ENCODE data around the gene CNTN4. TPM values are rescaled to one million over a fixed set of nuclear protein-coding genes. Genes with fewer than 3 reads are reported as not detected.

CNTN4 gene
- total RNA-seq, 1 donor from 2014 or later: 0.79 TPM

DNA sequence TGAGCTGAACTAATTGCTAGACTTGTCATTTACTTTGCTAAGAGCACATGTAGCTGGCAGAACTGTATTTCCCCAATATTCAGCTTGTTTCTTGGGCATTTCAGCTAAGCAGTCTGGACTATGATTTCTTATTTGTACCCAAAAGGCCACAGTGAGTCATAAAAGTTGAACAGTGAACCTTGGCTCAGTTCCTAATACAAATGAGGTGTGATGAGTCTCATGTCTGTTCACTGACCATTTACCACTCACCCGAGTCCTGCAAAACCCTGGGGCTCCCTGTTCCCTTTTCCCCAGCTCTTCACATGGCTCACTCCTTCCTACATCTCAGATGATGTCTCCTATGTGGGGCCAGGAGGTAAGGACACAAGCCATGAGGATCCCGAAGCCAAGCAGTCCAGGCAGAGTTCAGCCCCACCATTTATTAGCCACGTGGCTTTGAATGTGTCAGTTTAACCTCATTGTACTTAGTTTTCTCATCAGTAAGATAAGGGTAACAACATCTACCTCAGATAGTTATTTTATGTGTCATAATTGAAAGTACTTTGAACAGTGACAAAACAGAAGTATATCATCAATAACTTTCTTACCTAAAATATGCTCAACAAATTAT is 772.2 kb downstream of the CNTN4 start:
- TF ChIP-seq, protein P1, sequence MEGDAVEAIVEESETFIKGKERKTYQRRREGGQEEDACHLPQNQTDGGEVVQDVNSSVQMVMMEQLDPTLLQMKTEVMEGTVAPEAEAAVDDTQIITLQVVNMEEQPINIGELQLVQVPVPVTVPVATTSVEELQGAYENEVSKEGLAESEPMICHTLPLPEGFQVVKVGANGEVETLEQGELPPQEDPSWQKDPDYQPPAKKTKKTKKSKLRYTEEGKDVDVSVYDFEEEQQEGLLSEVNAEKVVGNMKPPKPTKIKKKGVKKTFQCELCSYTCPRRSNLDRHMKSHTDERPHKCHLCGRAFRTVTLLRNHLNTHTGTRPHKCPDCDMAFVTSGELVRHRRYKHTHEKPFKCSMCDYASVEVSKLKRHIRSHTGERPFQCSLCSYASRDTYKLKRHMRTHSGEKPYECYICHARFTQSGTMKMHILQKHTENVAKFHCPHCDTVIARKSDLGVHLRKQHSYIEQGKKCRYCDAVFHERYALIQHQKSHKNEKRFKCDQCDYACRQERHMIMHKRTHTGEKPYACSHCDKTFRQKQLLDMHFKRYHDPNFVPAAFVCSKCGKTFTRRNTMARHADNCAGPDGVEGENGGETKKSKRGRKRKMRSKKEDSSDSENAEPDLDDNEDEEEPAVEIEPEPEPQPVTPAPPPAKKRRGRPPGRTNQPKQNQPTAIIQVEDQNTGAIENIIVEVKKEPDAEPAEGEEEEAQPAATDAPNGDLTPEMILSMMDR (IDR thresholded peaks at IDR 0.05; ENCODE audit: insufficient read depth, low read length, severe bottlenecking): no peak
- H3K4me3 ChIP-seq (ENCODE audit: low read depth, low read length): no peak overlapping the region
- DNase-seq (ENCODE audit: low read depth) (peak; percentile 11), FAIRE-seq (no peak)
- no peaks in the 10 kb centered on the region for H3K27me3 ChIP-seq (ENCODE audit: control insufficient read depth, insufficient read depth, low read length)
- H3K36me3 ChIP-seq (ENCODE audit: control insufficient read depth, insufficient read depth, low read length): no peaks in the 10 kb centered on the region

DNA sequence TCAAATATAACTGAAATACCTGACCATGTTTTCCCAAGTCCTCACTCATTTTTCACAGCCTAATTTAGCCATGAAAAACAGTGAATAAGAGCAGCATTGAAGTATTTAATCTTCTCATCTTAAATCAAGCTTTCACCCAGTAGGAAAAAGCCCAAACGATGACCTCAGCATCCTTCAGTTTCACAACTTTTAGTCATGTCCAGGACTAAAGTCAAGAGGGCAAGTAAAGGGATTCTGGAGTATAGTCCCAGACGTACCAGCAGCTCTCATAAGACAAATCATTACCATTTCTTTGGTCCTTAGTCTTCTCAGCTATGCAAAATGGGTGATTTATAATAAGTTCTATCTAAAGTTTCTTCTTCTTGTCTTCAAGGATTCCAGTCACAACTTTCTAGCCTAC is 774.2 kb downstream of the CNTN4 start:
- no peak for DNase-seq (ENCODE audit: low read depth)
- TF ChIP-seq, protein P1 (IDR thresholded peaks at IDR 0.05; ENCODE audit: insufficient read depth, low read length, severe bottlenecking): no peak
- Histone ChIP-seq H3K36me3 (ENCODE audit: control insufficient read depth, insufficient read depth, low read length) (no peaks in the 10 kb centered on the region), H3K4me3 (ENCODE audit: low read depth, low read length) (no peak overlapping the region), H3K27me3 (ENCODE audit: control insufficient read depth, insufficient read depth, low read length) (no peaks in the 10 kb centered on the region)
- FAIRE-seq: no peak

GRCh38 chr3:2873986-2874385 is 775.3 kb downstream of the CNTN4 start:
- DNase-seq (ENCODE audit: low read depth) (no peak), FAIRE-seq (no peak)
- H3K4me3 ChIP-seq (ENCODE audit: low read depth, low read length): no peak overlapping the region
- H3K36me3 ChIP-seq (ENCODE audit: control insufficient read depth, insufficient read depth, low read length): no peaks in the 10 kb centered on the region
- no peaks in the 10 kb centered on the region for H3K27me3 ChIP-seq (ENCODE audit: control insufficient read depth, insufficient read depth, low read length)
- TF ChIP-seq, protein P1 (IDR thresholded peaks at IDR 0.05; ENCODE audit: insufficient read depth, low read length, severe bottlenecking): no peak

DNA sequence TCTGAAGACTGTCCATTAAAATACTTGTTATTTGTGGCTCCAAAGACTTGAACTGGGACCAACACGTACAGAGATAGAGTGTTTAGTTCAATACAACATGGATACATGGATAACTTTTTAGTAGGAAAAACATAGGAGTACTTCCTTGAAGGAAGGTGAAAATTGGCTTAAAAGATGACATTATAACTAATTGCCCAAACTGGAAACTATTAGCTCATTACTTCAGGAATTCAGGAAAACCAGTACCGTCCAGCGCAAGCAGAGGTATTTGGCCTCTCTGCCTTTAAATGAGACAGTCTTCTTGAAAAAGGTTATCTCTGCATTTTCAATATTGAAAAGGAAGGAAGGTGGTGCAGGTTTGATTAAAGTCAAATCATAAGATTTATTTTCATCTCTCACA is 777.0 kb downstream of the CNTN4 start:
- DNase-seq (ENCODE audit: low read depth): no peak
- Histone ChIP-seq H3K36me3 (ENCODE audit: control insufficient read depth, insufficient read depth, low read length) (no peaks in the 10 kb centered on the region), H3K4me3 (ENCODE audit: low read depth, low read length) (no peak overlapping the region), H3K27me3 (ENCODE audit: control insufficient read depth, insufficient read depth, low read length) (no peaks in the 10 kb centered on the region)
- TF ChIP-seq, protein P1 (IDR thresholded peaks at IDR 0.05; ENCODE audit: insufficient read depth, low read length, severe bottlenecking): no peak
- no peak for FAIRE-seq

DNA sequence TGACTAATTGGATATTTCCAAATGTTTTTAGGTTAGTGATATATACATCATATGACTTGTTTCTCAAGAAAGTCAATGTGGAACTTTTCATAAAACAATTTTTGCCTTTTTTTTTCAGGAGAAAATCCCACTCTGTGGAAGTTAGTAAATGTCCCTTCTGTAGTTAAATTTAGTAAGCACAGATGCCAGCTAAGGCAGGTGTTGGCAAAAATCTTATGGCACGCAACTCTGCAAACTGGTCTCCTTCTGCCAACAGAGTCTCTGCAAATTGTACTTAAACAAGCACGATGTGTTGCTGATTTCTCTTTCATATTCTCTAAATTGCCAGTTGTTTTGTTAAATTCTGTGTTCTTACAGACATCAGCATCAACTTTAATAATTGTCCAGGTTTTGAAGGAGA is 777.7 kb downstream of the CNTN4 start:
- H3K27me3 ChIP-seq (ENCODE audit: control insufficient read depth, insufficient read depth, low read length): no peaks in the 10 kb centered on the region
- no peak overlapping the region for H3K4me3 ChIP-seq (ENCODE audit: low read depth, low read length)
- DNase-seq (ENCODE audit: low read depth) (no peak), FAIRE-seq (no peak)
- H3K36me3 ChIP-seq (ENCODE audit: control insufficient read depth, insufficient read depth, low read length): no peaks in the 10 kb centered on the region
- TF ChIP-seq, protein P1 (IDR thresholded peaks at IDR 0.05; ENCODE audit: insufficient read depth, low read length, severe bottlenecking): no peak

DNA sequence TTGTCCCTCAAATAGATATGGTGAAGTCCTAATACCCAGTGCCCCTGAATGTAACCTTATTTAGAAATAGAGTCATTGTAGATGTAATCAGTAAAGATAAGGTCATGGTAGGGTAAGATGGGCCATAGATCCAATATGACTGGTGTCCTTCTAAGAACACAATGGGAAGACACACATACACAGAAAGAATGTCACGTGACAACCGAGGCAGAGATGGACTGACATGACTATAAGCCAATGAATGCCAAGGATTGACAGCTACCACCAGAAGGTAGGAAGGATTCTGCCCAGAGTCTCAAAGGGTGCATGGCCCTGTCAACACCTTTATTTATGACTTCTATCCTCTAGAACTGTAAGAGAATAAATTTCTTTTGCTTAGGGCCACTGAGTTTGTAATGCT is 780.4 kb downstream of the CNTN4 start:
- H3K4me3 ChIP-seq (ENCODE audit: low read depth, low read length): no peak overlapping the region
- TF ChIP-seq, protein P1 (IDR thresholded peaks at IDR 0.05; ENCODE audit: insufficient read depth, low read length, severe bottlenecking): no peak
- no peaks in the 10 kb centered on the region for H3K27me3 ChIP-seq (ENCODE audit: control insufficient read depth, insufficient read depth, low read length)
- DNase-seq (ENCODE audit: low read depth) (no peak), FAIRE-seq (no peak)
- H3K36me3 ChIP-seq (ENCODE audit: control insufficient read depth, insufficient read depth, low read length): no peaks in the 10 kb centered on the region

Data from bronchial epithelial cell (primary cell).